ENCODE data around the gene MRGPRE.

MRGPRE gene

DNA sequence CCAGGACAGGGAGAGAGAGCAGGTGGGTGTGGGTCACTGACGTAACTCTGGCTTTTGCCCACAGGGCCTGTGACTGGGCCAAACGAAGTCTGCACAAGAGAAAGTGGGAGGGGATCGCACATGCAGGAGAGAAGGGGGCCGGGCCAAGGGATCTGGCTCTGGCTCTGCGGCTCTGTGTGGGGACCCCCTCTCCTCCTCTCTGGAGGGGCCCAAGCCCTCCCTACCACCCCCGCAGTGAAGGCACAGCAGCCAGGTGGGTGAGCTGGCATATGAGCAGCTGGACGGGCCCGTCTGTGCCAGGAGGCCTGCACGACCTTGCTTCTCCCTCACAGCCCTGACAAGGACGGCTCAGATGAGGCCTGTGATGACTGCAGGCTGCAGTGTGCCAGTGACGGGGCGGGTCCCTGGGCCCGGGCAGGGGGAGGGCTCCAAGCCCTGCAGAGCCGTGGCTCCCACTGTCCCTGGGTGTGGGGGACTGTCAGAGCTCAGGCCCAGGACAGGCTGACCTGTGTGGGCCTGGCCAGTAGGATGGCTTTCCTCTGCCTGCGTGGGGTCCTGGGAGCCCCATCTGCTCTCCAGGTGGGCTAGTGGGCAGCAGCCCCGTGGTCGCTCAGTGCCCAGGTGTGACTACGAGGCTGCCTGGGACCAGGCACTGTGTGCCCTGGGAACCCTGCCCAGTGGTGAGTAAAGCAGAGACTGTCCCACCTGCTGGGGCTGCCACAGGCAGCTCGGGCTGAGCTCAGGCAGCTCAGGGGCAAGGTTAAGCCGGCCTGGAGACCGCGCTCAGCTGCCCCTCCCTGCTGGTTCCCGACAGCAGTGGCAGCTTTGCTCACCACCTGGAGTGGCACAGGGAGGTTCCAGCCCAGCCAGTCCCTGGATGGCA is 35.8 kb downstream of the MRGPRE start:
- DNase-seq (ENCODE audit: low read depth, low spot score), result no peak

DNA sequence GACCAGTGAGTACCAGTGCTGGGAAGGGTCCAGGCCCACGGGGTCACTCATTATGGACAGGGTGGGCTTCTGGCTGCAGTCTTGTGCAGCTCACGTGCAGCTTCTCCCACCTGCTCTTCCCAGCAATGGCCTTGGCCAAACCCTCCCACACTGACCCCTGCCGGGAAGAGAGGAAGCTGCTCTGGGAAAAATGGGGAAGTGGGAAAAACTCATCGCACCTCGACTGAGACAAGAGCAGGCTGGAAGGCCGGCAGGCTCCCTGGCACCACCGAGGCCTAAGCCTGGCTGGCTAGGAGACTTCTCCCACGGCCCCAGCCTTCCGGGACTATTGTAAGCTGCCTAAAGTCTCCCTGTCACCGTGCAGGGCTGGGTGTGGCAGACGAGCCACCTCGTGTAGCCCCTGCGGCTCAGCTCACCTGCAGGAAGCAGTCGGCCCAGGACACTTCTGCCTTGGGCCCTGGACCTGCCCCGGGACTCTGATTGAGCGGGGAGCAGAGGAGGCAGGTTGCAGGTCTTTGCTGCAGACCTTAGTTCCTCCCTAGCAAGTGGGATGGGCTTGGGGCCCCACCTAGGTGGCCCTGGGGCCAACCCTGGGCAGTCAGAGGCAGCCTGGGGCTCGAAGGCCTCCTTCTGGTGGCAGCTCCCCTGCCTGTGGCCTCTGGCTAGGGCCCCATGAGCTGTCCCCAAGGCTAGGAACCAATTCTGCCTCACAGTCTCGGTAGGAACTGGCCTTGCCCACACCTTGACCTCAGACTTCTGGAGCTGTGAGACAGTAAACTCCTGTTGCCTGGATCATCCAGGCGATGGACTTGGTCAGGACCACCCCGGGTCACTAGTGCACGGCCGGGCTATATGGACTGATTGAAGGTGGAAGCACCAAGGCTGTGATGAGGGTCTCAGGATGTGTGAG is 36.7 kb downstream of the MRGPRE start:
- DNase-seq (ENCODE audit: low read depth, low spot score), result no peak

DNA sequence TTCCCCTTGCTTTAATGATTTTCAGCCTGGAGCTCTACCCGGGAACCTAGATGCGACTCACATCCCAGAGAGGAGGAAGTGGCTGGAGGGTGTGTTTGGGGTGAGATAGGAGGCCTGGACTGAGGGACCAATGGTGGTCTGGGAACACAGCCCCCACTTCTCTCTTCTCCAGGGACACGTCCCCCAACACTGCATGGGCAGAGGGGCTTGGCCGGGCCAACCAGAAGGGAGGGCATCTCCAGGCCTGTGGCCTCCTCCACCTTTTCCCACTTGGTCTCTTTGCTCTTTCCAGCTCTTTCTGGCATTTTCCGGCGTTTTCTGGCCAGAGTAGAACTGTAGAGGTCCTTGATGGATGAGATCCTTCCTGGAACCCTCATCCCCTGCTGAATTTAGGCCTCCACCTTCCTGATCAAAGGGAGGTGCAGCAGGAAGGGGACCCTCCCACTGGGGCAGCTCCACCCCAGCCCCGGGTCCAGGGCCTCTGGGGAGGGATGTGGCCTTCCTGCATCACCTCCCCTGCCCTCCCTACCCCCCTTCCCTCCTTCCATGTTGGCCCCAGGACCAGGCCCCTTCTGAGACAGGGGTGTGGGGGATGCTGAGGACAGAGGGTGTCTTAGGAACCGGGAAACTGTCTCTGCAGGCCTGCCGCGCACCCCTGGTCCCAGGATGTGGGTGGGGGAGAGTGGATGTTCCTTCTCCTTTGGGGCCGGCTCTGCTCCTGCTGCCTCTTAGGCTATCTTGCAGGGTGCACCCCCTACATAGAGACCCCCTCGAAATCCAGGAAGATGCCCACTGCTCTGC is 38.0 kb downstream of the MRGPRE start:
- no peak for DNase-seq (ENCODE audit: low read depth, low spot score)

DNA sequence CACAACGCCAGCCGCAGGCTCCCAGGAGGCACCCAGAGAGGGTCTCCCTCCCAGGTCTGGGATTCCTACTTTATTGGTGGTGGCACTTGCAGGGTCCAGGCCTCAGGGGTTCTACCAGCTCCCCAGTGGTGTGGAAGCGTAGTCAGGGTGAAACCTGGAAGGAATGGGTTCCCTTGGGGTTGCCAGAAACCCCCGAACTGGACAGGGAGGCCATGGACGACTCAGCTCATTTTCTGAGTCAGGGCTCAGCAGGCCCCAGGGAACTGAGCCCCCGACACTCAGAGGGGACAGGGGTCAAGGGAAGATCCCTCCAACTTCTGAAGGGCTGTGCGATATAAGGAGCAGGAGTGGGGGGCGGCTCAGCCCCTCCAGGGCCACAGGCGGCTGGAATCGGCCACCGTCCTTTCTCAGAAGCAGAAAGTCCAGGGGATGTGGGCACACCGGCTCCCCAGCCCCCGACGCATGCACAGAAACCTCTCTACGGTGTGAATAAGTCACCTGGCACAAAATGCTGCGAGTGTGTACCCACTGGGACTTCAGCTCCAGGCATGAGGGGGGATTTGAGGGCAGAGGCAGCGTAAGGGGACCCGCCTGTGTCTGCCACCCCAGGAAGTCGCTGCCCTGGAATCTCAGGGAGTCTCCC is 38.7 kb downstream of the MRGPRE start:
- no peak for DNase-seq (ENCODE audit: low read depth, low spot score)

DNA sequence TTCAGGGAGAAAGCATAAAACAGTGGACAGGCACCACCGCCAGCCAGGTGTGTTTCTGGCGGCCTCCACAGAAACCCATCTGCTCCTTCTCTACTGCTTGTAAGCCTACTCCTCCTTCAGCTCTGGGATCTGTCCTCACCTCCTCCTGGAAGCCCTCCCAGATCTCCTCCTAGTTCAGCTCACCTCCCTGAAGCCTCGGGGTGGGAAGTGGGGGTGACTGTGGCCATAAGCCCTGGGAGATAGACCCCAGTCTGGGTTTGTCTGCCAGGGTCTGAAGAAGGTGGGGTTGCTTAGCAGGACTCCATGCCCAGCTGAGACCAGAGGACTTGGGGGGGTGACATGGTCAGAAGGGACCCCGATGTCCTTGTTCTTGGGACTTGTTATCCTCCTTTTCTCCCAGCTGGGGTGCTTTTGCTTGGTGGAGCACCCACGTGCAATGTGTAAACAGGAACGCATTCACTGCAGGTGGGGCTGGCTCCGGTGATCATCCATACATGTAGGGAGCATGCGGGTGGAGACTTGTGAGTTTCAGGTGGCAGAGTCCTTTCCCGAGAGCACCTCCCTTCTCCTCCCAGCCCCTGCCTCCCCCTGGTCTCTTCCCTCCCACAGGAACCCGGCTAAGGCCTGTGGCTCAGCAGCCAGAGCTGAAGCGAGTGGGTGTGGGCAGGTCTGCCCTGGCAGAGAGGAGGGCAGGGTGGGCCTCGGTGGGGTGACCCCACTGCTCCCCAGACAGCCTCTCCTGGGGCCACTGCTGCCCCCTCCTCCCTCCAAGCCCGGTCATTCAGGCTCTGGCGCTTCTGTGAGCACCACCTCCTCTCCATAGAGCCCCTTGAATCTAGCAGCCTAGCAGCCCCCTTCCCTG is 39.5 kb downstream of the MRGPRE start:
- no peak for DNase-seq (ENCODE audit: low read depth, low spot score)

DNA sequence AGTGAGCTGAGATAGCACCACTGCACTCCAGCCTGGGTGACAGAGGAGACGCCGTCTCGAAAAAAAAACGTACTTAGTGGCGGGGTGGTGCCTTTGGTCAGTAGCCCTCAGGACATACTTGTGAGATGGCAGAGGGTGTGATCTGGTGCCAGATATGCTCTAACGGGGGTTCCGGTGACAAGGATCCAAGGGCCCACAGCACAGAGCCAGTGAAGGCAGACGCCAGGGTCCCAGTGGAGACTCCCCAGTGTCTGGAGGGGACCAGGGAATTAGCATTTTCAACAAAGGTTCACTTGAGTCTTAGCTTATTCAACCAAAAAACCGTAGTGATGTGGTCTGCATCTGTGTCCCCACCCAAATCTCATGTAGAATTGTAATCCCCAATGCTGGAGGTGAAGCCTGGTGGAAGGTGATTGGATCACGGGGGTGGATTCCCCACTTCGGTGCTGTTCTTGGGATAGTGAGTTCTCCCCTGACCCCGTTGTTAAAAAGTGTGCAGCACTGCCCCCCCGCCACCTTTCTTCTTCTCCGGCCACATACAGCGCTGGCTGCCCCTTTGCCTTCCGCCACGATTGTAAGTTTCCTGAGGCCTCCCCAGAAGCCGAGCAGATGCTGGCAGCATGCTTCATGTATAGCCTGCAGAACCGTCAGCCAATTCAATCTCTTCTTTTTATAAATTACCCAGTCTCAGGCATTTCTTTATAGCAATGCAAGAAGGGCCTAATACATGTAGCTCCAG is 40.5 kb downstream of the MRGPRE start:
- DNase-seq (ENCODE audit: low read depth, low spot score), result no peak

DNA sequence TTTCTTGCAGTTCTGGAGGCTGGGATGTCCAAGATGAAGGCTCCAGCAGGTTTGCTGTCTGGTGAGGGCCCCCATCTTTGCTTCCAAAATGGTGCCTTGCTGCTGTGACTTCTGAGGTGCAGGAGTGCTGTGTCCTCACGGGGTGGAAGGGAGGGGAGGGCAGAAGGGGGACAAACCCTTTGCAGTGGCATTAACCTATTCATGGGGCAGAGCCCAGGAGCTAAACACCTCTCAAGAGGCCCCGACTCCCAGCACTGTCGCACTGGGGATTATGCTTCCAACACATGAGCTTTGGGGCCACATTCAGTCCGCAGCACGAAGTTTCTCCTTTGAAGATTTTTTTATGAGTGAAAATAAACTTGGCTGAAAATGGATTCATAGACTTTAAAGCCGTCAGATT is 41.6 kb downstream of the MRGPRE start:
- no peak for DNase-seq (ENCODE audit: low read depth, low spot score)

DNA sequence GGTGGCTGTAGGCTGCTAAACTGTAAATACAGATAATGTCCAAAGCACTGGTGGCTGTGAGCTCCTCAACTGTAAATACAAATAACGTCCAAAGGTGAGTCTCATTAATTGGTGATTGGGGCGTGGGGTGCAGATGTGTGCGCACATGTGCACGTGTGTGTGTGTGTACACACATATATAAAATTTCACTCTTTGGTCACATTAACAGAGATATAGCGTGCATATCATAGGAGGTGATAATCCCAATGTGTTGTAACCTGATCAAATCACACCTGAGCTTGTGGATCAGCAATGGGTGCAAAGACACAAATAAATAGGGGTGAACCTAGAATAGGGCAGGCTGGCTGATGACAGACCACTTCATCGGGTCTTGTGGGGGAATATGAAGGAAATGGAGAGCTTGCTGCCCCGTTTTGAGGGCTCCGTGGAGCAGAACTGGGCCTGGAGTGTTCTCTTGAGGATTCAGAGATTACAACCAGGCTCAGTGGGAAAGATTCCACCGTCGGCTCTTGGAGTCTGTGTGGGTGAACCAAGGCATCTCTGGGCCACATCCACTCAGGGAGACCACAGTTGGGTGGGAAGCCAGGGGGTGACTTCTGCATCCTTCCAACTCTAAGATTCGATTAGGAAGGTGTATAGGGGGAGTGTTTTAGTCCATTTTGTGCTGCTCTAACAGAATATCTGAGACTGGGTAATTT is 42.2 kb downstream of the MRGPRE start:
- no peak for DNase-seq (ENCODE audit: low read depth, low spot score)

DNA sequence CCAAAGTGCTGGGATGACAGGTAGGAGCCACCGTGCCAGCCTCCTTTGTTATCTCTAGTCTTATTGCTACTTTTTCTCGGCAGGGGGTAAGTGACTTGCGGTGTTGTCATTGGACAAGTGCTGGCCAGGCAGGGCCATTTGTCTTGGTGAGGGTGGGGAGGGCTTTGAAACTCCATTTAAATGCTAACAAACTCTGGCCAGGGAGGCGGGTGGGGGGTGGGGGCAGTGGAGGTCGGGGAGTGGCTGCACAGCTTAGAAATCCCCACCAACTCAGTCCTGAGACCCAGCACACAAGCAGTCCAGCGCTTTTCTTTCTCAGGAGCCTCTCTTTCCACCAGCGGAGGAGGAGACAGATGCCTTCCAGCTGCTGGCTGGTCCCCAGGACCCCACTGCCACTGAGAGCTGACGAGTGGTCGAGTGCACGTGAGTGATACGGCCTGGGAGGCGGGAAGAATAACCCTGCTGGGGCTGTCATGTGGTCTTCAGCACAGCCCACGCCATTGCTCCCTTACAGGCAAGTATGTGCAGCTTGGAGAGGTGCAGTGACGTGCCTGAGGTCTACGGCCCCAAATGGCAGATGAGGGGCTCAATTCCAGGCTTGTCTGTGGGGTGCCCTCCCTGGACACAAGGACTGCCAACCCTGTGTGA is 42.9 kb downstream of the MRGPRE start:
- no peak for DNase-seq (ENCODE audit: low read depth, low spot score)

DNA sequence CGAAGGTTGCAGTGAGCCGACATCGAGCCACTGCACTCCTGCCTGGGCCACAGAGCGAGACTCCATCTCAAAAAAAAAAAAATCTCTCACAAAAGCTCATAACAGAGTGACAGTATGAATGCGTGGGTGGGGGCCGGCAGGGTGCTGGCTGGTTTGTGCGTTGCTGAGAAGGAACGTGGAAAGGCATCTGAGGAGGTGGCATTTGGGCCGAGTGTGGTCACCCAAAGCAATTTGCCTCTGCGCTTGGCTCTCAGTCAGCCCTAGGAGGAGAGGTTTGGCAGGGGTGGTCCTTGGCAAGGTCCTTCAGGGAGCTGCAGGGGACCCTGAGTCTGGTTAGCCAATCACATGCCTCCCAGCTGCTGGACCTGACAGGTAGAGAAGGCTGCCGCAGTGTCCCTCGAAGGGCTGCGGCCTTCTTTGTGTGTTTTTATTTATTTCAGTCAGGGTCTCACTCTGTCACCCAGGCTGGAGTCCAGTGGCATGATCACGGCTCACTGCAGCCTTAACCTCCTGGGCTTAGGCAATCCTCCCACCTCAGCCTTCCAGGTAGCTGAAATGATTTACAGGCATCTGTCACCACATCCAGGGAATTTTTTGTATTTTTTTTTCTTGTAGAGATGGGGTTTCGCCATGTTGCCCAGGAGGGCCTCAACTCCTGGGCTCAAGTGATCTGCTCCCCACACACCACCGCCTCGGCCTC is 43.6 kb downstream of the MRGPRE start:
- no peak for DNase-seq (ENCODE audit: low read depth, low spot score)

DNA sequence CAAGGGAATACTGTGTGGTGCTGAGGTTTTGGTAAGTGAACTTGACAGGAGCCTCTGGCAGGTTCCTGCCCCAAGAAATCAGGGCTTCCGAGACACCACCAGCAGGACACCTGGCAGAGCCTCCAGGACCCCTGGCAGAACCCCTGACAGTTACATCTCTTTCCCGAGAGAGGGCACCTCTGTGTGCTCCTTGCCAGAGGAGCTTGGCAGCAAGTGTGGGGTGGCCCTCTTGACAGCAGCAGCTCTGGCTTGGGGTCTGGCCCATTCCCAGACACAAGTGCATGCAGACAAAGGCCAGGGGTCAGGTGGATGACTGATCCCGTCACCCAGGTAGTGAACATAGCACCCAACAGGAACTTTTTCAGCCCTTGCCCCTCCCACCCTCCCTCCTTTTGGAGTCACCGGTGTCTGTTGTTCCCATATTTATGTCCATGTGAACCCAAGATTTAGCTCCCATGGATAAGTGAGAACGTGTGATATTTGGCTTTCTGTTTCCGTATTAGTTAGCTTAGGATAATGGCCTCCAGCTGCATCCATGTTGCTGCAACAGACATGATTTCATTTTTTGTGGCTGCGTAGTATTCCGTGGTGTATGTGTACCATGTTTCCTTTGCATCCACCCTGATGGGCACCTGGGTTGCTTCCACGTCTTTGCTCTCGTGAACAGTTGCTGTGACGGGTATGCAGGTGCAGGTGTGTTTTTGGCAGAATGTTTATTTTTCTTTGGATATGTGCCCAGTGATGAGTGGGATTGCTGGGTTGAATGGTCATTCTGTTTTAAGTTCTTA is 45.9 kb downstream of the MRGPRE start:
- DNase-seq (ENCODE audit: low read depth, low spot score), result no peak

DNA sequence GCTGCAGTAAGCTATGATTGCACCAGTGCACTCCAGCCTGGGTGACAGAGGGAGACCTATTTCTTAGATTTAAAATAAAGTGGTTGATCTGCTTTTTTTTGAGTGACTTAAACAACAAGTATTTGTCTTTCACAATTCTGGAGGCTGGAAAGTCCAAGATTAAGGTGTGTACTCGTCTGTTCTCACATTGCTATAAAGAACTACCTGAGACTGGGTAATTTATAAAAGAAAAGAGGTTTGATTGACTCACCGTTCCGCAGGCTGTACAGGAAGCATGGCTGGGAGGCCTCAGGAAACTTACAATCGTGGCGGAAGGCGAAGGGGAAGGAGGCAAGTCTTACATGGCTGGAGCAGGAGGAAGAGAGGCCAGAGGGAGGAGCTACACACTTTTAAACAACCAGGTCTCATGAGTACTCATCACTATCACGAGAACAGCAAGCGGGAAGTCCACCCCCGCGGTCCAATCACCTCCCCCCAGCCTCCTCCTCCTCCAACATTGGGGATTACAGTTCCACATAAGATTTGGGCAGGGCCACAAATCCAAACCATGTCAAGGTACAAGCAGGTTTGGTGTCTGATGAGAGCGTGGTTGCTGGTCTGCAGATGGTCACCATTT is 47.4 kb downstream of the MRGPRE start:
- DNase-seq (ENCODE audit: low read depth, low spot score), result no peak

DNA sequence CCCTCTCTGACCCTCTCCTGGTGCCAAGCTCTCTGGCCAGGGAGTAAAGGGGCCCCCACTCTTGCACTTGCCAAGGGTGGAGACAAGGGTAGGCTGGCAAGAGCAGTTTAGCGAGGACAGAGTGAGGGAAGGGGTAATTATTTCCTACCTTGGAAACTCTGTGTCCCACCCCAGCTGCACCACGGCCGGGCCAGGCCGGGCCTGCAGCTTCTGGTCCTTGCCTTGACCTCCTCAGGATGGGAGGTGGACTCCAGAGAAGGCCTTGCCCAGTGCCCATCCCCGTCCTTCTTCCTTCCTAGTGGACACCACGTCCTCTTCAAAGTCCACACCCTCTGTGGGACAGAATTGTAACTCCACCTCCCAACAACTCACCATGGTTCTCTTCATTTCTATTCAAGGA is 48.7 kb downstream of the MRGPRE start:
- DNase-seq (ENCODE audit: low read depth, low spot score), result no peak

DNA sequence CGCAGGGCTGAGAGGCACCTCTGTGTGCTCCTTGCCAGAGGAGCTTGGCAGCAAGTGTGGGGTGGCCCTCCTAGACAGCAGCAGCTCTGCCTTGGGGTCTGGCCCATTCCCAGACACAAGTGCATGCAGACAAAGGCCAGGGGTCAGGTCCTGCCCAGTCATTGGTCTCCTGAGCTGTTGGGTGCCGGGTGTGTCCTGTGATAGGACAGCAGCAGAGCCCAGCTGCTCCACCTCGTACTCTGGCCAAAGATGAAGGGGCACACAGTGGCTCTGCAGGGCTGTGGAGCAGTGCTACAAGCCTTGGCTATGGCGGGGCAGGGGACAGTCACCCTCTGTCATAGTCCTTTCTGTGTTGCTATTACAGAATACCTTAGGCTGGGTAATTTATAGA is 49.8 kb downstream of the MRGPRE start:
- no peak for DNase-seq (ENCODE audit: low read depth, low spot score)

DNA sequence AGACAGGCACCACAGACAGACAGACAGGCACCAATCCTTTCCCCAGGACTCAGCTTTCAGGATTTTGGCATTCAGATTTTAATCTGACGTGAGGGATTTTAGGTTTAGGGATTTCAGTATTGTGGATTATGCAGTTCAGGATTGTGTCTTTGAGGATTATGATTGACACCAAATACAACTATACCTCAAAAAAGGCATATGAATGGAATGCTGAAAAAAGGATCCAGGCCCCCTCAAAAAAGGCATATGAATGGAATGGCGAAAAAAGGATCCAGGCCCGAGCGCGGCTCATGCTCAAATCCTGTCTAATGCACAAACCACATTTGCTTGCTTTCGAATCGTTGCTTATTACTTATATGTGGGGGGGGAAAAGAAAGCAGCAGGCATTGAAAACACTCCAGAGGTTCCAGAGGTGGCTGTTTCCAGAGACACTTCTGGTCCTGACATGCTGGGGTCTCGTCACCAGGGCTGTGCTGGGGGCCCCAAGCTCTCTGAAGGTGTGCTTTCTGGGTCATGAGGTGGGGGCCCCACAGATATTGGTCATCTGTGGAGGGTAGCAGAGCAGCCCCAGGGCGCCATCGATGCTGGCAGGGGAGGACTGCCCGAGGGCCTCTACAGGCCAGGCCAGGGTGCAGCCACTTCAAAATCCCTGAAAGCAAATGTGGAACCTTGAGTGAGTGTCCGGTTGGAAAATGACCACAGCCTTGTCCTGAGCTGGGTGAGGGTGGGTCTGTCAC is 50.3 kb downstream of the MRGPRE start:
- DNase-seq (ENCODE audit: low read depth, low spot score), result no peak

DNA sequence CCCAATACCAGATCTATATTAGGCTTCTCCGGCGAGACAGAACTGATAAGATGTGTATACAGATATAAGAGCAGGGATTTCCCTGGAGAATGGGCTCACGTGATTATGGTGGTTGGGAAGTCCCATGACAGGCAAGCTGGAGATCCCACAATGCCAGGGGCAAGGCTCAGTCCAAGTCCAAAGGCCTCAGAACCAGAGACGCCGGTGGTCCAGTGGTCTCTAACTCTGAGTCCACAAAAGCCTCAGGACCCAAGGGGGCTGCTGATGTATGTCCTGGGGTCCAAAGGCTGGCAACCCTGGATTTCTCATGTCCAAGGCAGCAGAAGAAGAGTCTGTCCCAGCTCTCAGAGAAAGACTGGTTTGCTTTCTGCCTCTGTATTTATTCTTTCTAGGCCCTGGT is 51.3 kb downstream of the MRGPRE start:
- DNase-seq (ENCODE audit: low read depth, low spot score), result no peak
